Tibial nerve (tissue), 4 donors: ENCODE data around the gene KLK12.

Experiments
- CTCF ChIP-seq, 5 experiments: fragments of 200-600 bp in 3 of 5; fragments of 450-650 bp in 2 of 5; sonication (generic) in 3 of 5; IDR thresholded peaks; one replicate each; pipeline ENCODE4 v1.5.1; 2016 to 2019; ENCODE audit warnings: antibody characterized with exemption in 5 of 5, mild to moderate bottlenecking in 3 of 5, moderate library complexity in 2 of 5
- EP300 ChIP-seq, 2 donors: sonication (generic); formaldehyde crosslinking; IDR thresholded peaks; one replicate each; pipeline ENCODE4 v1.6.1; 2017; ENCODE audit warnings: antibody characterized with exemption in 2 of 2, mild to moderate bottlenecking in 1 of 2

GRCh38 chr19:51076631-51077213, 41.9 kb upstream of the KLK12 start:
- no peak for TF ChIP-seq CTCF (IDR thresholded peaks at IDR 0.05)
- no peak for TF ChIP-seq EP300 (IDR thresholded peaks at IDR 0.05)
